HG02840 (cell line): ENCODE measurements around the gene SCAF11.
"Not testable (repeated sequence)": the region's sequence is repeated elsewhere in the genome, so short reads cannot be mapped to it uniquely, and the experiment has no call there.

ENCODE experiments used
- ATAC-seq: cut with Tn5 transposase; IDR thresholded peaks from one replicate; pipeline ENCODE4 v1.9.1; 2021; ENCODE audit warnings: mild to moderate bottlenecking, moderate library complexity, moderate number of reproducible peaks; ENCODE audit not compliant: unreplicated experiment, low FRiP score

SCAF11 gene, protein sequence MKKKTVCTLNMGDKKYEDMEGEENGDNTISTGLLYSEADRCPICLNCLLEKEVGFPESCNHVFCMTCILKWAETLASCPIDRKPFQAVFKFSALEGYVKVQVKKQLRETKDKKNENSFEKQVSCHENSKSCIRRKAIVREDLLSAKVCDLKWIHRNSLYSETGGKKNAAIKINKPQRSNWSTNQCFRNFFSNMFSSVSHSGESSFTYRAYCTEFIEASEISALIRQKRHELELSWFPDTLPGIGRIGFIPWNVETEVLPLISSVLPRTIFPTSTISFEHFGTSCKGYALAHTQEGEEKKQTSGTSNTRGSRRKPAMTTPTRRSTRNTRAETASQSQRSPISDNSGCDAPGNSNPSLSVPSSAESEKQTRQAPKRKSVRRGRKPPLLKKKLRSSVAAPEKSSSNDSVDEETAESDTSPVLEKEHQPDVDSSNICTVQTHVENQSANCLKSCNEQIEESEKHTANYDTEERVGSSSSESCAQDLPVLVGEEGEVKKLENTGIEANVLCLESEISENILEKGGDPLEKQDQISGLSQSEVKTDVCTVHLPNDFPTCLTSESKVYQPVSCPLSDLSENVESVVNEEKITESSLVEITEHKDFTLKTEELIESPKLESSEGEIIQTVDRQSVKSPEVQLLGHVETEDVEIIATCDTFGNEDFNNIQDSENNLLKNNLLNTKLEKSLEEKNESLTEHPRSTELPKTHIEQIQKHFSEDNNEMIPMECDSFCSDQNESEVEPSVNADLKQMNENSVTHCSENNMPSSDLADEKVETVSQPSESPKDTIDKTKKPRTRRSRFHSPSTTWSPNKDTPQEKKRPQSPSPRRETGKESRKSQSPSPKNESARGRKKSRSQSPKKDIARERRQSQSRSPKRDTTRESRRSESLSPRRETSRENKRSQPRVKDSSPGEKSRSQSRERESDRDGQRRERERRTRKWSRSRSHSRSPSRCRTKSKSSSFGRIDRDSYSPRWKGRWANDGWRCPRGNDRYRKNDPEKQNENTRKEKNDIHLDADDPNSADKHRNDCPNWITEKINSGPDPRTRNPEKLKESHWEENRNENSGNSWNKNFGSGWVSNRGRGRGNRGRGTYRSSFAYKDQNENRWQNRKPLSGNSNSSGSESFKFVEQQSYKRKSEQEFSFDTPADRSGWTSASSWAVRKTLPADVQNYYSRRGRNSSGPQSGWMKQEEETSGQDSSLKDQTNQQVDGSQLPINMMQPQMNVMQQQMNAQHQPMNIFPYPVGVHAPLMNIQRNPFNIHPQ (N-terminal part only)

DNA sequence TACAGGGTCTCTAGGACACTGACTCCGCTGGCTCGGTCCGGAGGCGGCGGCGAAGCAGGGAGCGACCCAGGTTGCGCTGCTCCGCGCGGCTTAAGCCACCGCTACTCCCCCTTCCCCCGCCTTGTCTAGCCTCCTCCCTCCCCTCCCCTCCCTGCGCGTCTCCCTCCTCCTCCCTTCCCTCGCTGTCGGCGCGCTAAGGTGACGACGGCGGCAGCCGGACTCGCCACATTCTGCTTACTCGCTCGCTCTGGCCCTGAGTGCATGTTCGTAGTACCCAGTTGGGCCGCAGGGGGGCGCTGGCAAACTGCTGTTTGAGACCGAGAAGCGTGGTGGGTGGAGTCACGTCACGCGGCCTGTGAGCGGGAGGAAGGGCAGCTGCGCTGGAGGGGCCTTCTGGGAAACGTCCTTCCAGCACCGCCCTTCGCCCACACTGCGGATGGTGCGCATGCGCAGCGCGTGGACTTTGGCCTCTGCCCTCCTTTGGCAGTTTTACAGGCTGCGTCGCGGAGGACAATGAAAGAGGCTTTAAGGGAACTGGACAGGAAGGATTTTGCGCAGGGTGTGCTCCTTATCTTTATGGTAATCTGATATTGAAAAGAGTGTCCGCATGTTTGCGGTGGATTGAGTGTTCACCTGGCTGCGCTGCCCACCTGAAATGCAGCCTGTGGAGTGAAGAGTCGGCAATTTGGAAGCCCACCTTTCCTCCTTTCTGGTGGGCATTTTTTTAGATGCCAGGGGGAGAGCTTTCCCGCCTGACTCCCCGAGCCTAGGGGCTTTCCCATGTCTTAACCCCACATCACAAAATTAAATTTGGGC lies at the start of gene SCAF11:
Gene SCAF11, minus strand, starts transcription at position 107 of the 816 bp plus-strand sequence. CDS start 26,407 bp downstream, outside the sequence.
- peak; percentile 69 for ATAC-seq

DNA sequence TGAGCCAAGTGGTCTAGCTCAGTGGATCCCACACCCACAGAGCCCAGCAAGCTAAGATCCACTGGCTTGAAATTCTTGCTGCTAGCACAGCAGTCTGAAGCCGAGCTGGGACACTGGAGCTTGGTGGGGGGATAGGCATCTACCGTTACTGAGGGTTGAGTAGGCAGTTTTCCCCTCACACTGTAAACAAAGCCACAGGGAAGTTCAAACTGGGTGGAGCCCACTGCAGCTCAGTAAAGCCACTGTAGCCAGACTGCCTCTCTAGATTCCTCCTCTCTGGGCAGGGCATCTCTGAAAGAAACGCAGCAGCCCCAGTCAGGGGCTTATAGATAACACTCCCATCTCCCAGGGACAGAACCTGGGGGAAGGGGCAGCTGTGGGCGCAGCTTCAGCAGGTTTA lies 46.7 kb upstream of the SCAF11 start:
- ATAC-seq: not testable (repeated sequence)

DNA sequence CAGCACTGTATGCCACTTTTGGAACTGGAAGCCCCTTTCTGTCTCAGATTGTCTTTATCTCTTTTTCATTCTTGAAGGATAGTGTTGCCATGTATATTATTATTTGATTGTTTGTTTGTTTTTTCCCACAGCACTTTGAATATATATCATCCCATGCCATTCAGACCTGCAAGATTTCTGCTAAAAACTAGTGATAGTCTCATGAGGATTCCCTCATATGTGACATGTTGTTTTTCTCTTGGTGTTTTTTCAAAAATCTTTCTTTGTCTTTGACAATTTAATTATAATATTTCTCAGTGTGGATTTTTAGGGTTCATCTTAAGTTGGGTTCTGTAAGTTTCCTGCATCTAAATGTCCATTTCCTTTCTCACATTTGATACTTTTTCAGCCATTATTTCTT lies 36.8 kb upstream of the SCAF11 start:
- no peak for ATAC-seq

DNA sequence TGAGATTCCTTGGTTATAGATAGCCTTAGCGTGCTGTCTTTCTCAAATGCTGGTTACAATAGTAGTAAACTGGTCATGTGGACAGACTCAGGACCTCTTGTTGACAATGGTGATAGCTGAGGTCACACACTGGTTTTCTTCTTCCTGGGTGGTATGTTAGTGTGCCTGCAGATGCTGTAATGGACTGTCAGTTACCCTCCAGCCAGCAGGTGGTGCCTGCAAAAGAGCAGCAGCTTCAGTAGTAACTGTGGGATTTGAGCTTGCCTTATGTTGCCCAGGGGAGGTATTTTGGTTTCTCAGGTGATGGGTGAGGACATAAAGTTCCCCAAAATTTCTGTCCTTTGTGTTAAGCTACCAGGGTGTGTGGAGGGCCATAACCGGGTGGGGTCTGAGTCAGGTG lies 33.7 kb upstream of the SCAF11 start:
- no peak for ATAC-seq

DNA sequence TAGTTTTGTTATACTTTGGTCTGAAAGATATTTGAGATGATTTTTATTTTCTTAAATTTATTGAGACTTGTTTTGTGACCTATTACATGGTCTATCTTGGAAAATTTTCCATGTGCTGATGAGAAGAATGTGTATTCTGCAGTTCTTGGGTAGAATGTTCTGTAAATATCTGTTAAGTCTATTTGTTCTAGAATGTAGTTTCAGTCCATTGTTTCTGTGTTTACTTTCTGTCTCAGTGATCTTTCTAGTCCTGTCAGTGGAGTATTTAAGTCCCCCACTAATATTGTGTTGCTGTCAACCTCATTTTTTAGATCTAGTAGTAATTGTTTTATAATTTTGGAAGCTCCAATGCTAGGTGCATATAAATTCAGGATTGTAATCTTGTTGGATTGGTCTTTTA lies 30.4 kb upstream of the SCAF11 start:
- no peak for ATAC-seq

DNA sequence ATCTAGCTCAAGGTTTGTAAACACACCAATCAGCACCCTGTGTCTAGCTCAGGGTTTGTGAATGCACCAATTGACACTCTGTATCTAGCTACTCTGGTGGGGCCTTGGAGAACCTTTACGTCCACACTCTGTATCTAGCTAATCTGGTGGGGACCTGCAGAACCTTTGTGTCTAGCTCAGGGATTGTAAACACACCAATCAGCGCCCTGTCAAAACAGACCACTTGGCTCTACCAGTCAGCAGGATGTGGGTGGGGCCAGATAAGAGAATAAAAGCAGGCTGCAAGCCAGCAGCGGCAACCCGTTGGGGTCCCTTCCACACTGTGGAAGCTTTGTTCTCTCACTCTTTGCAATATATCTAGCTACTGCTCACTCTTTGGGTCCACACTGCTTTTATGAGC lies 28.3 kb upstream of the SCAF11 start:
- ATAC-seq: not testable (repeated sequence)

DNA sequence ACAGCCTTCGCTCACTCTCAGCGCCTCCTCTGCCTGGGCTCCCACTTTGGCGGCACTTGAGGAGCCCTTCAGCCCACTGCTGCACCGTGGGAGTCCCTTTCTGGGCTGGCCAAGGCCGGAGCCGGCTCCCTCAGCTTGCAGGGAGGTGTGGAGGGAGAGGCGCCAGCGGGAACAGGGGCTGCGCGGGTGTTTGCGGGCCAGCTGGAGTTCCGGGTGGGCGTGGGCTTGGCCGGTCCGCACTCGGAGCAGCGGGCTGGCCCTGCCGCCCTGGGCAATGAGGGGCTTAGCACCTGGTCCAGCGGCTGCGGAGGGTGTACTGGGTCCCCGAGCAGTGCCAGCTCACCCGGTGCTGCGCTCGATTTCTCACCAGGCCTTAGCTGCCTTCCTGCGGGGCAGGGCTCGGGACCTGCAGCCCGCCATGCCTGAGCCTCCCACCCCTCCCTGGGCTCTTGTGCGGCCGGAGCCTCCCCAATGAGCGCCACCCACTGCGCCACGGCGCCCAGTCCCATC lies 27.5 kb upstream of the SCAF11 start:
- not testable (repeated sequence) for ATAC-seq

DNA sequence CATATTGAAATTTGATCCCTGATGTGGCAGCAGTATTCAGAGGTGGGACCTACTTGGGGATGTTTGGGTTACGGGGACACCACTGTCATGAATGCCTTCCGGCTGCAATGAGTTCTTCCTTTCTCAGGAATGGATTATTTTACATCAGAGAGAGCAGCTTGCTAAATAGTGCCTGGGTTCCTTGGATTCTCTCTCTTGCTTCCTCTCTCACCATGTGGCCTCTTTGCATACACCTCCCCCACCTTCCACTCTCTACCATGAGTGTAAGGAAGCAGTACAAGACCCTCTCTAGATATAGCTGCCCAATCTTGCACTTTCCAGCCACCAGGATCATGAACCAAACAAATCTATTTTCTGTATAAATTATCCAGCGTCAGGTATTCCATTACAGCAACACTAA lies 15.4 kb upstream of the SCAF11 start:
- no peak for ATAC-seq

DNA sequence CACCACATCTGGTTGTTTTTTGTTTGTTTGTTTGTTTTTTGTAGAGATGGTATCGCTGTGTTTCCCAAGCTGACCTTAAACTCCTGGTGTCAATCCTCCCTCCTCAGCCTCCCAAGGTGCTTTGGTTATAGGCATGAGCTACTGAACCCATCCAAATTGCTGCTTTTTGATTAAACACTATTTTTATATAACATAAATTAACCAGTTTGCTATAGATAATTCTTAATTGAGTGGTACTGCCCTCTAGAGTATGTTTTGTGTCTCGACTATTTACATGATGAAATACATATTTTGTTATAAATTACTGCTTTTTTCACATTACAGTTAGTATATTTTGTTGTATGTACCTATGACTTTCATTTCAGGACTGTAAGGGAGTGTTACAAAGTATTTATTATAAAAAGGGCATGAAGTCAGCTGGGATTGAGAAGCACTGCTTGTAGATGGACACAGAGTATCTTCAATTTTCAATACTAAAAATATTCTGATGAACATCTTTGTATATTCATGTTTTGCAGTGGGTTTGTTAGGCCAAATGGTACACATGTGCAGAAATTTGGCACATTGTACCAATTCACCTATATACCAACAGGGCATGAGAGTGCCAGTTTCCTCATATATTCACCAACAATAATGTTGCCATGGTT lies 14.9 kb upstream of the SCAF11 start:
- ATAC-seq: no peak

DNA sequence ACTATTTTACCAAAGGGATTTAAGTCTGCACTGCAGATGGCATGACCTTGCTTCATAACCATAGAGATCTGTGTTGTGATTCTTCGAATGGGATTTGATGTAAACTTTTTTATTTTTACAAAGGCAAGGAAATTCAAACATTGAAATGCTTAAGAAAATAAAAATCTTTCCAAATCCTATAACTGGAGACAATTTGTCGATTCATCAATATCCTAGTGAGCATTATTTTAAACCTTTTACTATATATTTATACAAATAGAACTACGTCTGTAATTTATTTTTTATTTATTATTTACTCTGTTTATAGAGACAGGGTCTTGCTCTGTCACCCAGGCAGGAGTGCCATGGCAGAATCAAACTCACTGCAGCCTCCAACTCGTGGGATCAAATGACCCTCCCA lies 14.3 kb upstream of the SCAF11 start:
- ATAC-seq: no peak

DNA sequence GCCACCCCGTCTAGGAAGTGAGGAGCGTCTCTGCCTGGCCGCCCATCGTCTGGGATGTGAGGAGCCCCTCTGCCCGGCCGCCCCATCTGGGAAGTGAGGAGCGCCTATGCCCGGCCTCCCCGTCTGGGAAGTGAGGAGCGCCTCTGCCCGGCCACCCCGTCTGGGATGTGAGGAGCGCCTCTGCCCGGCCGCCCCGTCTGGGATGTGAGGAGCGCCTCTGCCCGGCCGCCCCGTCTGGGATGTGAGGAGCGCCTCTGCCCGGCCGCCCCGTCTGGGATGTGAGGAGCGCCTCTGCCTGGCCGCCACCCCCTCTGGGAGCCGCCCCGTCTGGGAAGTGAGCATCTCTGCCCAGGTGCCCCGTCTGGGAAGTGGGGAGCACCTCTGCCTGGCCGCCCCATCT lies 9.7 kb upstream of the SCAF11 start:
- not testable (repeated sequence) for ATAC-seq

DNA sequence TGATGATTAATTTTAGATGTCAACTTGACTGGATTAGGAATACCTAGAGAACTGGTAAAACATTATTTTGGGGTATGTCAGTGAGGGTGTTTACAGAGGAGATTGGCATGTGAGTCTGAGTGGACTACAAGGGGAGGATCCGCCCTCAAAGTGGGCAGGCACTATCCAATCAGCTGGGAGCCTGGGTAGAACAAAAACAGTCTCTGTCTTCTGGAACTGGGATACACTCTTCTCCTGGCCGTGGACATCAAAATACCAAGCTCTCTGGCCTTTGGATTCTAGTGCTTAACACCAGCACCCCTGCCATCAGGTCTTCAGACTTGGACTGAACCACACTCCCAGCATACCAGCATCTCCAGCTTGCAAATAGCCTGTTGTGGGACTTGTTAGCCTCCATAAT lies 4.4 kb upstream of the SCAF11 start:
- ATAC-seq: no peak

DNA sequence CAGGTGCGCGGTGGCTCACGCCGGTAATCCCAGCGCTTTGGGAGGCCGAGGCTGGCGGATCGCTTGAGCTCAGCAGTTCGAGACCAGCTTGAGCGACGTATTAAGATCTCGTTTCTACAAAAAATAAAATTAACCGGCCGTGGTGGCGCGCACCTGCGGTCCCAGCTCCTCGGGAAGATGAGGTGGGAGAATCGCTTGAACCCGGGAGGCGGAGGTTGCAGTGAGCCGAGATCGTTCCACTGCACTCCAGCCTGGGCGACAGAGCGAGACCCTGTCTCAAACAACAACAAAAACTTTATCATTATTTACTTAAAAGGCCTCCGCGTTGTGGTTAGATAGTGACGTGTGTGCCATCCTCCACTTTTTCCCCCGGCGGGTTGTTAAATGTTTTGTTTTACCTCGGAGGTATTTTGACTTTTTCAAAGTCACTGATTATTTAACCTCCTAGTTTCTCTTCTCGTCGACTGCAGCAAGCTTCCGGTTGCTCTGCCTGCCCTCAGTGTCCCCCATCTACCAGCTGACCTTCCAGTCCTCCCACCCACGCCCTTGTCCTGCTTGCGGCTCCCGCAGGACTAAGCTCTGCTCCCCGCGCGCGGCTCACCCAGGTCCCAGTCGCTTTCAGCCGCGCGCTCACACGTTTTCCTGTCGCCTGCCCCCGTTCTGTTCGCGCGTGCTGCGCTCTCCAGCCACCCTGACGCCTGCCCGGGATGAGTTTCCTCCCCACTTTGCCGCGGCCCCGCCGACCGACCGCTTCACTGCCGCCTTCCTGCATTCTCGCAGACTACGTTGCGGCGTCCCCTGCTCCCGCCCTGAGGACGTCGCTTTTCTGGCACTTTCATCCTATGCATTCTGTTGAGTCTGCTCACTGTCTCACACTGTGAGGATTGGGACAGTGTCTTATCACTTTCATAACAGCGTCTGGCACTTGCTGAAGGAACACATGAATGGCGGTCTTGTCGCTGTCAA lies 1.2 kb upstream of the SCAF11 start:
- ATAC-seq: no peak

DNA sequence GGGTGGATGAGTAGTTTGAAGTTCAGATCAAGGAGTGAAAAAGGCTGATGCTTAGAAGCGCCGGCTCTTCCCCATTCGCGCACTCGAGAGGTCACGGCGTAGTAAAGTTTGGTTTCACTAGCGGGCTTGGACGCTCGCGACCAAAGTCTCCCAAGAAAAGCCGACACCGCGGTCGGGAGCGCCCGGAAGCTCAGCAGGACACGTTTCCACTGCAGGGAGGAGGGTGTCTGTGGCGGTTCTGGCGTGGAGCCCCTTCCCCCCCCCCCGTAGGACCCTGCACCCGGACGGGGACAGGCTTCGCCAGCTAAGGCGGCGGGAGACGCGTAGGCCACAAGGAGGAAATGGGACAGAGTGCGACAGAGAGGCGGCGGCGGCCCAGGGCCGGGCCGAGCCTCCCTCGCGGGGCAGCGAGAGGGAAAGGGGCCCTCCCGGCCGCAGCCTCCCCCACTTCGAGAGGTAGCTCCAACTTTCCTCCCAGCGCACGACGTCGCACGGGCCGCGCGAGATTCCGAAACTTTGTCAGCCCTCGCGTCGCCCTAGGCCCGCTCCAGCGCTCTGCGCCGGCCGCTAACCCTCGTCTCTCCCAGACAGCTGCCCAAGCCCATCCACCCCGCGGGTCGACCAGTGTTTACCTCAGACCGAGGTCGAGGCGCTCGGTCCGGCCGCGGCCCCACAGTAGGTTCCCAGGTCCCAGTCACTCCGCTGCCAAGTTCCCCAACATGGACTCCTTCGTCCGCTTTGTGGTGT lies 480 bp downstream of the SCAF11 start:
- ATAC-seq: peak; percentile 34

DNA sequence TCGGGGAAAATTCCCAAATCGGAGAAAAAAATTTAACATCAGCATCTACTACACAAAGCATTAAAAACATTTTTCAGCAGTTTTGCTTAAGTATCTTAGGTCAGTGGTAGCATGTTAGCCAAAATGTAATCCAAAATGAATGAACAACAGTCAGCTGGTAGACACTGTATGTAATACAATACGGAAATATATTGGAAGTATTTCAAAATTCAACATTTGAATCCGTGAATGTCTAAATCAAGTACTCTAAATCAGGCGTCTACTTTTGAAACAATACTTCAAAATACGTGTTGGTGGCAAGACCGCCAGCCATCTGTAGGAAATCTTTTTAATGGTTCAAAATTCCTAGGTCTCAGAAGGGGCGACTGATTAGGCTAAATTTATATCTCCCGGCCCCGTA lies 1.1 kb downstream of the SCAF11 start:
- ATAC-seq: no peak

DNA sequence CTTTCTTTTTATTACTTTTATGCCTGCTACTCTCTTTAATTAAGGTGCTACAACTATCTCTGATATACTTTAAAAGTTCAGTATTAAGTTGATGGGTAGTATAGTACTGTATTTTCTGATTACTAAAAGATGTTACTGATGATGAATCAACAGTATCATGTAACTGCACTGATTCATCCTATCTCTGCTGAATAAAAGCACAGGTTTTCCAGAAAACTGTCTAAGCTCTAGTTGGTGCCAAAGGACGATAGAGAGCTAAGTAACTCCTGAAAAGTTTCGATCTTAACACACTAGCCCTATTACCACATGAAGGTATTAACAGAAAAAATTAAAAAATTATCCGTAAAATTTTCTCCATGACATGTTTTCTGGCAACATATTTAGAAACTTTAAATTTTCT lies 2.1 kb downstream of the SCAF11 start:
- ATAC-seq: no peak

DNA sequence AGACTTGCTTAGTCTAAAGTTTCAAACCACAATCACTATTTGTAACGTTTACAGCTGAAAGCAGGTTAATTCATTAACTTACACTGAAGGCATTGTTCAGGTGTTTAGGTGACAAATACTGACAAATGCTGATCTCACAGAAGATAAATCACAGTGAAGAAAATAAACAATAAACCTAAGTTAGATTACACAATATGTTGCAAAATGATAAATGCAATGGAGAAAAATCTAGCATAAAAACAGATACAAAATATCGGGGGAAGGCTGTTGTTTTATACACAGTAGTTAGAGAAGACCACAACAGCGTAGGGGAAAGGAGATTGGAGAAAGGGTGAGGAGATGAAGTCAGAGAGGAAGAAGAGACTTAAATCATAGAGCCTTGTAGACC lies 3.0 kb downstream of the SCAF11 start:
- no peak for ATAC-seq
